ENCODE data around the gene RBMY1D. TPM values are rescaled to one million over a fixed set of nuclear protein-coding genes. Genes with fewer than 3 reads are reported as not detected.

The RBMY1D gene
- total RNA-seq, 1 donor from 2014 or later = not detected

DNA sequence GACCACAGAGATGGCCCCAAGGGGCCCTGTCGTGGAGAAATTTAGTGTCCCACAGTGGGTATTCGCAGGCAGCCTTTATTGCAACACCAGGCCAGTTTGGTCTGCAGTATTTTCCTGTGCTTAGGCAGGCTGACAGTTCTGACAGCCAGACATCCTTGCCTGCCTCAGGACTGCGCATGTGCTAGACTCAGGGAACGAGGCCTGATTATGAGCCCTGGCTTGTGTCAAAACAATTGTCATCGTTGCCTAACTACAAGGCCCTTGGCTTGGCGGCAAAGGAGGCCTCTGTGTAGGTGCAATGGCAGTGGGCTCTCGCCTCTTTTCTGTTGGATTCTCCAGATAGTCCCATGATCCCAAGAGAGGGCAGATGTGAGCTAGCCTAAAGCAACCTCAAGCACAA lies 59.3 kb downstream of the RBMY1D start:
- Mint-ChIP-seq H3K27me3 (ENCODE audit: low read depth) (no peaks in the 10 kb centered on the region), H3K36me3 (no peaks in the 10 kb centered on the region), H3K4me3 (no peak overlapping the region), H3K4me1 (no peaks in the 10 kb centered on the region), H3K27ac (no peak overlapping the region), H3K9me3 (no peaks in the 10 kb centered on the region)
- TF ChIP-seq, protein P1, sequence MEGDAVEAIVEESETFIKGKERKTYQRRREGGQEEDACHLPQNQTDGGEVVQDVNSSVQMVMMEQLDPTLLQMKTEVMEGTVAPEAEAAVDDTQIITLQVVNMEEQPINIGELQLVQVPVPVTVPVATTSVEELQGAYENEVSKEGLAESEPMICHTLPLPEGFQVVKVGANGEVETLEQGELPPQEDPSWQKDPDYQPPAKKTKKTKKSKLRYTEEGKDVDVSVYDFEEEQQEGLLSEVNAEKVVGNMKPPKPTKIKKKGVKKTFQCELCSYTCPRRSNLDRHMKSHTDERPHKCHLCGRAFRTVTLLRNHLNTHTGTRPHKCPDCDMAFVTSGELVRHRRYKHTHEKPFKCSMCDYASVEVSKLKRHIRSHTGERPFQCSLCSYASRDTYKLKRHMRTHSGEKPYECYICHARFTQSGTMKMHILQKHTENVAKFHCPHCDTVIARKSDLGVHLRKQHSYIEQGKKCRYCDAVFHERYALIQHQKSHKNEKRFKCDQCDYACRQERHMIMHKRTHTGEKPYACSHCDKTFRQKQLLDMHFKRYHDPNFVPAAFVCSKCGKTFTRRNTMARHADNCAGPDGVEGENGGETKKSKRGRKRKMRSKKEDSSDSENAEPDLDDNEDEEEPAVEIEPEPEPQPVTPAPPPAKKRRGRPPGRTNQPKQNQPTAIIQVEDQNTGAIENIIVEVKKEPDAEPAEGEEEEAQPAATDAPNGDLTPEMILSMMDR (IDR thresholded peaks at IDR 0.05; ENCODE audit: unreplicated experiment) = no peak
- no peak for DNase-seq (ENCODE audit: low spot score in 2 of 2, unreplicated experiment in 2 of 2)

Other genes with a start within 250 kb of the RBMY1D start
- gene RBMY1E, start 23.5 kb upstream of the RBMY1D start, total RNA-seq = not detected in 3 replicates

All from mesothelial cell of epicardium (in vitro differentiated cells).